ENCODE results near the gene USP17L12.
"Not testable (repeated sequence)": the region's sequence is repeated elsewhere in the genome, so short reads cannot be mapped to it uniquely, and the experiment has no call there.

Gene USP17L12

DNA sequence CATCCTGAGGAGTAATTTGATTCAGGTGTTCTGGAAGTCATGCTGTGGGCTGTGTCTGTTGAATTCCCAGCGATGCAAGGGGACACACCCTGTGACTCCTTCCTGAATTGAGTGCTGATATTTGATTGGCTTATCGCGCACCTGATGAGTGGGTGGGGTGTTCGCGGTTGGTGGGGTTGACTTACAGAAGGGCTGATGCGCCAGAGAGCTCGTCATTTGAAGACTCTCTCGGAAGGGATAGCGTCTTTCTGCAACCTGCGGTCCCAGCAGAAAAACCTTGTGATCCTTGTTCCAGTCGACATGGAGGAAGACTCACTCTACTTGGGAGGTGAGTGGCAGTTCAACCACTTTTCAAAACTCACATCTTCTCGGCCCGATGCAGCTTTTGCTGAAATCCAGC lies at the start of gene USP17L12:
Gene USP17L12, plus strand, starts transcription at position 301 of the 400 bp plus-strand sequence. Its CDS starts 0 bp downstream, at position 301.
- DNase-seq (ENCODE audit: low read depth in 2 of 2), result not testable (repeated sequence)

- not testable (repeated sequence) for DNase-seq (ENCODE audit: low read depth in 2 of 2)
Observed at GRCh38 chr4:9210357-9210756, 9.6 kb upstream of the USP17L12 start, which contains the start of gene USP17L10. Gene USP17L10 (plus strand): TSS chr4:9210657. CDS start chr4:9210657, 0 bp downstream.

GRCh38 chr4:9214701-9215100 lies 5.3 kb upstream of the USP17L12 start:
- DNase-seq (ENCODE audit: low read depth in 2 of 2), result not testable (repeated sequence)

- DNase-seq (ENCODE audit: low read depth in 2 of 2), result not testable (repeated sequence)
Observed at GRCh38 chr4:9215105-9215504, 4.8 kb upstream of the USP17L12 start, which contains the start of gene USP17L11. Gene USP17L11 (plus strand): TSS chr4:9215405. CDS start chr4:9215405, 0 bp downstream.

- not testable (repeated sequence) for DNase-seq (ENCODE audit: low read depth in 2 of 2)
Observed at GRCh38 chr4:9224596-9224995, 4.6 kb downstream of the USP17L12 start, which contains the start of gene USP17L13. Gene USP17L13 (plus strand): TSS chr4:9224896. CDS start chr4:9224896, 0 bp downstream.

DNA sequence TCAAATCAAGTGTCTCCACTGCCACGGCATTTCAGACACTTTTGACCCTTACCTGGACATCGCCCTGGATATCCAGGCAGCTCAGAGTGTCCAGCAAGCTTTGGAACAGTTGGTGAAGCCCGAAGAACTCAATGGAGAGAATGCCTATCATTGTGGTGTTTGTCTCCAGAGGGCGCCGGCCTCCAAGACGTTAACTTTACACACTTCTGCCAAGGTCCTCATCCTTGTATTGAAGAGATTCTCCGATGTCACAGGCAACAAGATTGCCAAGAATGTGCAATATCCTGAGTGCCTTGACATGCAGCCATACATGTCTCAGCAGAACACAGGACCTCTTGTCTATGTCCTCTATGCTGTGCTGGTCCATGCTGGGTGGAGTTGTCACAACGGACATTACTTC lies 10.3 kb downstream of the USP17L12 start:
- not testable (repeated sequence) for DNase-seq (ENCODE audit: low read depth in 2 of 2)

DNA sequence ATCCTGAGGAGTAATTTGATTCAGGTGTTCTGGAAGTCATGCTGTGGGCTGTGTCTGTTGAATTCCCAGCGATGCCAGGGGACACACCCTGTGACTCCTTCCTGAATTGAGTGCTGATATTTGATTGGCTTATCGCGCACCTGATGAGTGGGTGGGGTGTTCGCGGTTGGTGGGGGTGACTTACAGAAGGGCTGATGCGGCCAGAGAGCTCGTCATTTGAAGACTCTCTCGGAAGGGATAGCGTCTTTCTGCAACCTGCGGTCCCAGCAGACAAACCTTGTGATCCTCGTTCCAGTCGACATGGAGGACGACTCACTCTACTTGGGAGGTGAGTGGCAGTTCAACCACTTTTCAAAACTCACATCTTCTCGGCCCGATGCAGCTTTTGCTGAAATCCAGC lies 14.1 kb downstream of the USP17L12 start, which contains the start of gene USP17L15:
Gene USP17L15, plus strand, starts transcription at position 301 of the 400 bp plus-strand sequence. Its CDS starts 0 bp downstream, at position 301.
- DNase-seq (ENCODE audit: low read depth in 2 of 2), result not testable (repeated sequence)

- not testable (repeated sequence) for DNase-seq (ENCODE audit: low read depth in 2 of 2)
Observed at GRCh38 chr4:9238461-9238860, 18.5 kb downstream of the USP17L12 start.

GRCh38 chr4:9243579-9243978 lies 23.6 kb downstream of the USP17L12 start, which contains the start of gene USP17L17:
Gene USP17L17 (plus strand): TSS chr4:9243879. CDS start chr4:9243879, 0 bp downstream.
- DNase-seq (ENCODE audit: low read depth in 2 of 2), result not testable (repeated sequence)

DNA sequence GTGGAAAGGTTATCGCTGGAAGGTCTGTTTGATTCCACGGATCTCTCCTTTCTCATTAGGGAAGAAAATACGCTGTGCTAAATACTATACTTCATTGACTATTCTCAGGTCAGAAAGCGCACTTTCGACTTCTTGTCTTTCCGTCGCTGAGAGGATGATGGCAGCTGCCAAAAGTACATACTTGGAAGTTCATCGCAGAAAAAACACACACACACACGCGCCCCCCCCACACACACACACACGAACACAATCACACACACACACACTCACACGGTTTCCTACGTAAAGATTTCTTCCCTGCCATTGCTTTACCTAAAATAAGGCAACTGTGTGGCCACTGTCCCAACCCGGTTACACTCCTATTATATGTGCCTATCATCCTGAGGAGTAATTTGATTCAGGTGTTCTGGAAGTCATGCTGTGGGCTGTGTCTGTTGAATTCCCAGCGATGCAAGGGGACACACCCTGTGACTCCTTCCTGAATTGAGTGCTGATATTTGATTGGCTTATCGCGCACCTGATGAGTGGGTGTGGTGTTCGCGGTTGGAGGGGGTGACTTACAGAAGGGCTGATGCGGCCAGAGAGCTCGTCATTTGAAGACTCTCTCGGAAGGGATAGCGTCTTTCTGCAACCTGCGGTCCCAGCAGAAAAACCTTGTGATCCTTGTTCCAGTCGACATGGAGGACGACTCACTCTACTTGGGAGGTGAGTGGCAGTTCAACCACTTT lies 28.2 kb downstream of the USP17L12 start, which contains the start of gene USP17L18:
Gene USP17L18, plus strand, starts transcription at position 678 of the 728 bp plus-strand sequence. Its CDS starts 0 bp downstream, at position 678.
- not testable (repeated sequence) for DNase-seq (ENCODE audit: low read depth in 2 of 2)

DNA sequence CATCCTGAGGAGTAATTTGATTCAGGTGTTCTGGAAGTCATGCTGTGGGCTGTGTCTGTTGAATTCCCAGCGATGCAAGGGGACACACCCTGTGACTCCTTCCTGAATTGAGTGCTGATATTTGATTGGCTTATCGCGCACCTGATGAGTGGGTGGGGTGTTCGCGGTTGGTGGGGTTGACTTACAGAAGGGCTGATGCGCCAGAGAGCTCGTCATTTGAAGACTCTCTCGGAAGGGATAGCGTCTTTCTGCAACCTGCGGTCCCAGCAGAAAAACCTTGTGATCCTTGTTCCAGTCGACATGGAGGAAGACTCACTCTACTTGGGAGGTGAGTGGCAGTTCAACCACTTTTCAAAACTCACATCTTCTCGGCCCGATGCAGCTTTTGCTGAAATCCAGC lies 33.1 kb downstream of the USP17L12 start, which contains the start of gene USP17L19:
Gene USP17L19, plus strand, starts transcription at position 301 of the 400 bp plus-strand sequence. Its CDS starts 0 bp downstream, at position 301.
- DNase-seq (ENCODE audit: low read depth in 2 of 2), result not testable (repeated sequence)

DNA sequence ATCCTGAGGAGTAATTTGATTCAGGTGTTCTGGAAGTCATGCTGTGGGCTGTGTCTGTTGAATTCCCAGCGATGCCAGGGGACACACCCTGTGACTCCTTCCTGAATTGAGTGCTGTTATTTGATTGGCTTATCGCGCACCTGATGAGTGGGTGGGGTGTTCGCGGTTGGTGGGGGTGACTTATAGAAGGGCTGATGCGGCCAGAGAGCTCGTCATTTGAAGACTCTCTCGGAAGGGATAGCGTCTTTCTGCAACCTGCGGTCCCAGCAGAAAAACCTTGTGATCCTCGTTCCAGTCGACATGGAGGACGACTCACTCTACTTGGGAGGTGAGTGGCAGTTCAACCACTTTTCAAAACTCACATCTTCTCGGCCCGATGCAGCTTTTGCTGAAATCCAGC lies 37.9 kb downstream of the USP17L12 start, which contains the start of gene USP17L20:
Gene USP17L20, plus strand, starts transcription at position 301 of the 400 bp plus-strand sequence. Its CDS starts 0 bp downstream, at position 301.
- not testable (repeated sequence) for DNase-seq (ENCODE audit: low read depth in 2 of 2)

- not testable (repeated sequence) for DNase-seq (ENCODE audit: low read depth in 2 of 2)
Observed at GRCh38 chr4:9262572-9262971, 42.6 kb downstream of the USP17L12 start, which contains the start of gene USP17L21. Gene USP17L21 (plus strand): TSS chr4:9262872. CDS start chr4:9262872, 0 bp downstream.

DNA sequence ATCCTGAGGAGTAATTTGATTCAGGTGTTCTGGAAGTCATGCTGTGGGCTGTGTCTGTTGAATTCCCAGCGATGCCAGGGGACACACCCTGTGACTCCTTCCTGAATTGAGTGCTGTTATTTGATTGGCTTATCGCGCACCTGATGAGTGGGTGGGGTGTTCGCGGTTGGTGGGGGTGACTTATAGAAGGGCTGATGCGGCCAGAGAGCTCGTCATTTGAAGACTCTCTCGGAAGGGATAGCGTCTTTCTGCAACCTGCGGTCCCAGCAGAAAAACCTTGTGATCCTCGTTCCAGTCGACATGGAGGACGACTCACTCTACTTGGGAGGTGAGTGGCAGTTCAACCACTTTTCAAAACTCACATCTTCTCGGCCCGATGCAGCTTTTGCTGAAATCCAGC lies 47.4 kb downstream of the USP17L12 start, which contains the start of gene USP17L22:
Gene USP17L22, plus strand, starts transcription at position 301 of the 400 bp plus-strand sequence. Its CDS starts 0 bp downstream, at position 301.
- not testable (repeated sequence) for DNase-seq (ENCODE audit: low read depth in 2 of 2)
